OCI-LY3 (cell line): ENCODE data around the gene VCX2.

ENCODE experiments used
- CTCF ChIP-seq: fragments of 200-600, 300-600 bp; sonication (generic); IDR thresholded peaks from 2 replicates; pipeline ENCODE4 v1.5.1; 2014; ENCODE audit warnings: antibody characterized with exemption, low read length, low read depth
- EZH2phosphoT487 ChIP-seq: fragments of 200-600 bp; shearing (Covaris generic); IDR thresholded peaks from 2 replicates; pipeline ENCODE4 v1.6.1; 2018; ENCODE audit warnings: antibody characterized with exemption, mixed run types, low read depth

DNA sequence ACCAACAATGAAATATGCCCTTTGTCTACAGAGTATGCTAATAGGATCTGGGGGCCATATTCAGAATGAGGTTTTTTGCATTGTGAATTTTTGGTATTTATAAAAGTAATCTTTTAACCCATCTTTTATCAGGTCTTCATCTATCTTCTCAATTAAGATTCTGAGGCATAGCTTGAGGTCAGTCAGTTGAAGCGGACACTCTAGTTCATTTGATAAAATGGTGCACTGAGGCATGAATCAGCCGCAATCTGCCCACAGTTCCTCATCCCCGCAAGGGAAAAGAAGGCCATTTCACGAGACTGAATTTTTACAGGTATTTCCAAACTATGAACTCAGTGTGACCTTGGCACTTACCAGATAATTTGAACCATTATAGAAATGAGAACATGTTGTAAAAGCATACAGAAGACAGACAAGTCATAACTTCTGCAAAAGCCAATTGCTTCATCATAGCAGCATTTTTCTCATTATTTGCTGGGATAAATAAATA lies 19.3 kb upstream of the VCX2 start:
- TF ChIP-seq EZH2phosphoT487 (no peak), CTCF (no peak)
